IPS DF 4.7 (cell line): ENCODE data around the gene L3MBTL2.

Experiments
- DNase-seq: peaks from one replicate; pipeline ENCODE4 v3.0.0-alpha.2; 2013; ENCODE audit warnings: low spot score; ENCODE audit errors: extremely low read depth

Gene L3MBTL2

DNA sequence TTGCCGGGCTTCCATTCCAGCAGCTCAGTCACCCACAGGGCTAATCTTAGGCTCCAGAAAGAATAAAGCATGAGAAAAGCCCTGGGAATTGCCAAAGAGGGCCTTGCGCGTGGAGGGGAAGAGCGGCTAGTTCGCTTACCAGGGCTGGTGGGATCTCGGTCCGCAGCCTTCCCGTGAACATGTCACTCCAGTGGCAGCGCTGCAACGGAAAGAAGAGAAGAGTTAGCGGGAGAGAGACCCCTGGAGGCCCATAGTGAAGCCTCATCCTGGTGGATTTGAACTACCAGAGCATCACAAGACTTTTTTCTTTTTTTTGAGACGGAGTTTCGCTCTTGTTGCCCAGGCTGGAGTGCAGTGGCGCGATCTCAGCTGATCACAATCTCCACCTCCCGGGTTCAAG lies 62.8 kb downstream of the L3MBTL2 start:
- no peak for DNase-seq

DNA sequence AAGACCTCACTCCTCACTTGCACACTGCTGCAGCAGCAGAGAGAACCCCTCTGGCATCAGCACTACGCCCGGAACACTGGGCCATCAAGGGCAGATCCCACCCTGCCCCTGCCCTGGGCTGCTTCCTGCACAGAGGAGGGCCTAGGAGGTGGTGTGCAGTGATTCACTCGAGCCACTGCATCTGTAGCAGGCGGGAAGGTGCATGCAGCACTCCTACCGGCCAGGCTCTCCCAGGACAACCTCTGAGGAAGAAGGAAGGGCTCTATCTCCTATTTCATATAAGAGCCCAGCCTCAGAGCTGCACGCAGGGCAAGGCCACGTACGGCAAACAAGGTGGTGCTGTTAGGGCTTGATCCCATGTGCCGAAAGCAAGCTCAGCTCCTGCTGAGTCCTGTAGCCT lies 66.7 kb downstream of the L3MBTL2 start:
- DNase-seq, result no peak

DNA sequence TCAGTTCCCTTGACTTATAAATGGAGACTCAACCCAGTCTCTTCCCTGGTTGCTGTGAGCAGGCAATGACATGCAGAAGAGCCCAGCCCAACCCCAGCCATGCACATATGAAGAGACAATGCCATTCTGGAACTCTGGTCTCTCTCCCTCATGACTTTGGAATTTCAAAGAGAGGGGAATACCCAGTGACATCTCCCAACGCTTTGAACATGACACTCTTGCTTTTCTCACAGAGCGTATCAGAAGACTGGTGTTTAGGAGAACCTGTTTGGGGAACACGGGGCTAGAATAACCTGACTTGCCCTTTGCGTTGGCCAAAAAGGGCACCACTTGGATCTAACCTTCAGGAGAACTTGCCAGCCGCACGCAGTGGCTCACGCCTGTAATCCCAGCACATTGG lies 68.0 kb downstream of the L3MBTL2 start:
- no peak for DNase-seq

DNA sequence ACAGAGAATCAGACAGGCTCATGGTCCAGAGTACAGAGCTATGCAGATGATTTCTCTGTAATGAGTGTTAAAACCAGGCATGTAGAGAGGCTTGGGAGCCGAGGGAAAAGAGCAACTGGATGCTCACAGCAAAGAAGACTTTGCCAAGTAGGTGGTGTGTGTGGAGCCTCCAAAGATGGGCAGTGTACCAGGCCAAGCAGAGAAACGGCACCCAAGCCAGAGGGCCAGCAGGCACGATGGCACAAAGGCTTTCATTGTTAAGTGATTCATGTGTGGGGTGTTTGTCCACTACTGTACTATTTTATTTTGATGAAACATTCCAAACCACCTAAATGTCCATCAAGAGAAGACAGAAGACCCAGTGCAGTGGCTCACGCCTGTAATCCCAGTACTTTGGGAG lies 69.7 kb downstream of the L3MBTL2 start:
- no peak for DNase-seq

DNA sequence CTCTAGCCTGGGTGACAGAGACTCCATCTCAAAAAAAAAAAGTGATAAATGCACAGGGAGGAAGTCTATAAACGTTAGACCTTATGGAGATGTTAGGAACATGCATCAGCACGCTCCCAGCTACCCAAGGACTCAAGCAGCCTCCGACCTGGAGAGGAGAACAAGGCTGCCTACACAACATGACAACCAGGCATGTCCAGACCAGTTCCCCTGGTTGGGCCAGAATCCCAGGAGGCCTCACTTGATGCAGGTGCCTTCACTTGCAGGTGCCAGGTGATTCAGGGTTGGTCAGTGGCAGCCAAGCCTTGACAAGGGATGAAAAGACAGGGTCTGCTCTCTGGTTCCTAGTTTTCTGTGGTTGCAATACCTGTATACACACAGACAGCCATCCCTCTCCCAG lies 75.0 kb downstream of the L3MBTL2 start:
- no peak for DNase-seq

DNA sequence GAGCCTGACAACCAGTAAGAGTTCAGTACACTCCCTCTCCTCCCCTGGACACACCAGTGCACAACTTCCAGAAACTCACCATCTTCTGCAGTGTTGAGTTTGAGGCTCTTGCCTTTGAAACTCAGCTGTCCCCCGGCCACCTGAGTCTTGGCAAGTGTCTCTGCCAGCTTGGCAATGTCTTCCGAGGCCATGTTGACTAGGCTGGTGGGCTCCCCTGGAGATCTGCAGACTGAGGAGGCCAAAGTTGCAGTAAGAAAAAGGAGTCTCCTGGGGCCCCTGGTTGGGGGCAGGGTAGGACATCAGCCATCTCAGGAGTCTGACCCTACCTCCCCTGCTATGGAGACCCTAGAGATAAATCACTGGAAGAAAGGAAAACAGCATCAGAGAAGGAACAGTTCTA lies 75.7 kb downstream of the L3MBTL2 start:
- no peak for DNase-seq
